Esophagus squamous epithelium (tissue), 4 donors: ENCODE data around the gene BAHD1.

Experiments
- CTCF ChIP-seq, 6 experiments: fragments of 450-650 bp in 4 of 6; fragments of 200-600 bp in 2 of 6; sonication (generic) in 2 of 6; IDR thresholded peaks; one replicate each; pipeline ENCODE4 v1.5.1; 2016 to 2019; ENCODE audit warnings: antibody characterized with exemption in 6 of 6, mild to moderate bottlenecking in 4 of 6, moderate library complexity in 4 of 6
- POLR2A ChIP-seq, 4 donors: fragments of 450-650 bp; IDR thresholded peaks; one replicate each; pipeline ENCODE4 v1.6.1; 2017; ENCODE audit warnings: antibody characterized with exemption in 4 of 4, mild to moderate bottlenecking in 4 of 4, moderate library complexity in 3 of 4

GRCh38 chr15:40445421-40445922 is 4.7 kb downstream of the BAHD1 start:
- TF ChIP-seq CTCF (IDR thresholded peaks at IDR 0.05) = no peak
- no peak for TF ChIP-seq POLR2A (IDR thresholded peaks at IDR 0.05)
